T follicular helper cell (primary cell): ENCODE results near the gene FAM241B.

Experiments used
- DNase-seq: peaks from one replicate; pipeline ENCODE4 v3.0.0-alpha.2; 2020; ENCODE audit warnings: low read depth

Gene FAM241B

DNA sequence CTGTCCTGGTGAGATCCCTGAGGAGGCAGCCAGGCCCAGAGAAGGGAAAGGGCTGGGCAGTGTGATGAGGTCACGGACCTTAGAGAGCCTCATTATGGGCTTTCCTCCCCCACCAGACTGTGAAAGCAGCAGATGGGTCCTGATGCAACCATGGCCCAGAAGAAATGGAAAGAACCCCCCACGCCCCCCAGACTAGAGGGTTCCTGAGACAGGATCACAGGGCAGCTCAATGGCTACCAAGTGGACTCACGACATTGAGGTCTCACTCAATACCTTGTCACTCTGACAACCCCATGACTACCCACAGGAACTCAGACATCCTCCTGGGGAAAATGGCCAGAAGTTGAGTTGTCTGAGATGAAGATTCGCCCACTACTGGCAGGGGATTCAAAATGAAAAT lies 36.7 kb downstream of the FAM241B start:
- no peak for DNase-seq

DNA sequence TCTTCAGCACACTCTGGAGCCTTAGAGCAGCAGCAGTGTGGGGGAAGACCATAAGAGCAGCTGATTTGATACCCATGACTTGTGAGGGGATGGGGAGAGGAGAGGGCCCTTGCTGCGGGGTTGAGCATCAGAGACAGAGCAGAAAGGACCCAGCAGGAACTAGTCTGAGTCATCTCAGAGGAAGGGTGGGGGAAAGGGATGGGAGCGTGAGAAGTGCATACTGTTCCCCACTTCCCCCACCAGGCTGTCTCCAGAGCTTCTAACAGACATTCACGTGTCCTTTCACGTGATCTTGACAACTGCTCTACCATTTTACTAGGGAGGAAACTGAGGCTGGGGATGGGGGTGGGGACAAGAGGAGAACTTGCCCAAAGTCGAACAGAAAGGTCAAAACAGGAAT lies 38.7 kb downstream of the FAM241B start:
- no peak for DNase-seq

DNA sequence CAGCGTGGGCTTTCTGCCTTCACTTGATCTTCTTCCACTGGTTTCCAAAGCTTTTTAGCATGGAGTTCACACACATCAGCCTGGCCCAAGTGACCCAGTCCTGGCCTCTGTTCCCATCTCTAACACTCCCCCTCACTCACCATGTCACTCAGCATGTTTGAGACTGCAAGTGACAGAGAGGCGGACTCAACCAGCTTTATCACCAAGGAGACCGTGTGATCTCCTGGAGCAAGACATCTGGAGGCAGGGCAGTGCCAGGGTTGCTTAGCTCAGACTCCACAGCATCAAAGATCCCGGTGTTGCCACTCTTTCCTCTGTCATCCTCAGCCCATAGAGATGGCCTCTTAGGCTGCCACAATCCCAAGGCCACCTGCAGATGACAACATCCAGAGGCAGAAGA lies 39.4 kb downstream of the FAM241B start:
- no peak for DNase-seq

DNA sequence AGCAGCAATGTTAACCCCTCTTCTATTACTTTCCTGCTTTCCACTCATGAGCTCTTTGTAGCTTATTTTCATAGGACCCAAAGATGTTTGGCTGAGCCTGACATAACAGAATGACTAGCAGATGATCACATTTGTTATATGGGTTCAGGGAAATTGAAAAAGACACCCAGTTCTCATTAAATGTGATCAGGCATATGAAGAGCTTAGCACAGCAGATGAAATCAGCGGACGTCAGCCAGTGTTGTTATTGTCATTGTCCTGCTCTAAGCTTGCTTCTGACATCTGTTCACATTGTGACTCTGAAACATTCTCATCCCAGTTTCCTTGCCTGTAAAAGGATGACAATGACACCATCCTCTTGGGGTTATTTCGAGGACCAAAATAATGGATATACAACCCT lies 43.5 kb downstream of the FAM241B start:
- no peak for DNase-seq

DNA sequence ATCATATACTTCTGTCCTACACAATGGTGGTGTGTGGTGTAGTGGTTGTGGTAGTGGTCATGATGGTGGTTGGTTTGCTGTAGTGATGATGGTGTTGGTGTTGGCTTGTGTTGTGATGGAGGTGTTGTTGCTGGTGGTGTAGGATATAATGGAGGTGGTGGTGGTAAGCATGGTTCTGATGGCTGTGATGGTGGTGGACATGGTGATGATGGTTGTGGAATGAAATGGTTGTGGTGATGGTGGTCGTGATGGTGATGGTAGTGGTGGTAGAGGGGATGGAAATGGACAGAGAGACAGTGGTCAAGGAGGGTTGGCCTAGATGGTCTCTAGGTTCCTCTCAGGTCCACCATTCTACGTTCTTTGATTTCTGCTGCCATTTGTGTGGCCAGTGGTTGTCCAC lies 44.7 kb downstream of the FAM241B start:
- no peak for DNase-seq

DNA sequence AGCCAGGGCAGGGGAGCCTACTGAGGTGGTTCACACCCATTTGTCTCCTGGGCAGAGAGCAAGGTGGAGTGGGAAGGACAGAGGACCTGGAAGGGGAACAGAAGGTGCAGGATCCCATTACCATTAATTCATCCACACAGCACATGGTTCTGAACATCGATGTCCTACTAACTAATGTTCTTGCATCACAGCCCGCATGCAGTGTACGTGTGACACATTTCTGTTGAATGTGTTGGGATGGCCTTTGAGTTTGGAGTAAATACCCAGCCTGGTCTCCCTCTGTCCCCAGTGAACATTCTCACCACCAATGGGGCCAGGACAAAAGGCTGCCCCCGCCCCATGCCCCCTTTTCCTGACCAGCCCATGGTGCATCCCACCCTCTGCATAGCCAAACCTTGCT lies 46.3 kb downstream of the FAM241B start:
- no peak for DNase-seq

DNA sequence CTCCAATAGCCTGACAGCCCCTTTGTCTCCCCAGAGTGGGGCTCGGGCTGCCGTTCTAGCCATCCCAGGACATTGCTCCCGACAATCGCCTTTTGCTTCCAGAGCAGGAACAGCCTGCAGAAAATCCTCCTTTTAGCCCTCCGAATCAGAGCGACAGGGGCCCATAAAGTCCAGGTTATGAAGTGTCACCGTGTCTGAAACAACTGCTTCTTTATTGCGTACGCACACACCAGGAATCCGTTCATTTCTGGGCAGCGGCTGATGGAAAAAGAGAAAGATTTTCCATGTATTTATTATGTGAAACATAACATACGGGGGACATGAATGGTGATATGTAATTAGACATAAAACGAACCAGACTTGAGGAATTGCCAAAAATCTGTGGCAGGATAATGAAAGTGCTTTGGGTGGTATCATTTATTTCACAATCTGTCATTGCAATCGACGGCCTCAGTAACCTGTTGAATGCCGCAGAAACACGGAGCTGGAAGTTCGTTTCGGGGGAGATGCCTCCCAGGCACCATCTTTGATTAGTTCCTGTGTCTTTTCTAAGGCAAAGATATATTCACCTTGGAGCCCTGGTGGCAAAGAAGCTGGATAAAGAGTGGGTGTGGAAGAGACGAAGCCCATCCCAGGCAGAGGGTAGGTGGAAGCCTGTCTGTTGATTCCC lies 48.1 kb downstream of the FAM241B start:
- DNase-seq = no peak

DNA sequence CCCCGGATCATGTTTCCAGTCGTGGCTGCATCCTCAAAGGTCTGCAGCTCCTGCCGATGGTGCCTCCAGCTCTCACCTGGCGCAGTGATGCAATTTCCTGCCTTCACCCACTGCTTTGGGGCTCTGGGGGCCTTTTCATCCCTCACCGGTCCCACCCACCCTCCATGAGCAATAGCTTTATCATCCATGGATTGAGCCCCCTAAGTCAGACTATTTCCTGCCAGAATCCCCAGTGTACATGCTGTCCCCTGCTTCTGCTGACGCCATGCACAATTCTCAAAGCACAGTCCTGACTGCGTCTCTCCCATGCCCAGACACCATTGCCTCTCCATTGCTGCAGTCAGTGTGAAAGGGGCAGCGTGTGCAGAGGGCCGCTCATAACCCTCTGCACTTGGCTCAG lies 49.7 kb downstream of the FAM241B start:
- no peak for DNase-seq

DNA sequence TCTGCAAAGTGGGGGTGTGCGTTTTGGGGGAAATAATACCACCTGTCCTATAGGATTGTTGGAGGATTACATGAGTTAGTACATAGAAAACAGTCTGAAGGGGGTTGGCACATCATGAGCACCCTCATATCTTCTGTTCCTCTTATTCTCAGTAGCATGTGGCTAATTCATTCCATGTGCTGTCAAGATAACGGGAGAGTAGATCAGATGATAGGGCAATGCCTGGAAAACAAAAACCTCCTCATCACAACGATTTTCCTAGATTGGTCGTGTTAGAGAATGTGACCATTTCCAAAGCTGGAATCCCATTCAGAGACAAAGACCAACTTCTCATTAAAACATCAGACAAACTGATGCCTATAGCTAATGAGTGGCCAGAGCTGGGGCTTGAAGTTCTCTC lies 50.6 kb downstream of the FAM241B start:
- no peak for DNase-seq

DNA sequence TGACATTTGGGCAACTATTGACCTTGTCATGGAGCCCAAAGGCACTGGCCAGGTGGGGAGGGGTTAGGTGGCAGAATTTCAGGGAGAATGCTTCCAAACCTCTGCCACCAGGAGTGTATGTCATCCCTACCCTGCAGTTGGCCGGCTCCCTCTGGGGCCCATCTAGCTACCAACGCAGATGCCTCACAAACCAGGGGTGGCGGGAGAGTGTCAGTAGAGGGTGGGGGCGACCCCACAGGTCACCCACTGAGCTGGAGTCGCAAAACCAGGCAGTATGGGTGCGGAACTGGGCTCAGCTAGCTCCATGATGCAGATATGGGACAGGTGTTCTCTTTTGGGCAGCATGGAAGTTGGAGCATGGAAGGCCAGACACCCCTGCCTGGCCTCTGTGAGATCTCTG lies 51.4 kb downstream of the FAM241B start:
- no peak for DNase-seq

DNA sequence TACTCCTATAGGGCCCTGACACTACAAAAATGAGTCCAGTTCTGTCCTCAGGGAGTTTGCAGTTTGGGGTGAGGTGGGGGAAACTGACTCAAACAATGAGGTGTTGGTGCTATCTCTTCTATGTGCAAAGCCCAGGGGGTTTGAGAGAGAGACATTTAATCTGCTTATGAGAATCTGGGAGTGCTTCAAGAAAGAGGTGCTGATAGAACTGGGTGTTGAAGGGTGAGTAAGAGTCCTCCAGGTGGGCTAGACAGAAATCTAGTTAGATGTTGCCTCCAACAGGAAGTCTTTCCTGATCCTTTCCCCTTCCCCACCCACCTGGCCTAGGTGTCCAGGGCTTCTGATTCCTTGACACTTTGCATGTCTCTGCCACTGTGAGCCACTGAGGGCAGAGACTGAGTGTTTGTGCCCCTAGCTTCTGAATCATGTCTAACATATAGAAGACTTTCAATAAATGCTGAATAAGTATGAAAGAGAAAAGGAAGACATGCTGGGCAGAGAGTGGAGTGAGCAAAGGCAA lies 53.0 kb downstream of the FAM241B start:
- DNase-seq = no peak
